PC-3 (cell line): ENCODE results near the gene COL4A1. TPM values are rescaled to one million over a fixed set of nuclear protein-coding genes. Genes with fewer than 3 reads are reported as not detected.

Experiments used
- ATAC-seq: fragments of 200-7000 bp; cut with Tn5 transposase; 2 replicates; pipeline ENCODE4 v1.9.1; 2020; ENCODE audit warnings: mild to moderate bottlenecking, moderate library complexity
- BruUV-seq: library from RNA; stranded (reverse); fragments of 400-500 nt; replicated peaks from 2 replicates; lab custom pipeline; 2021; lab: Mats Ljungman, UMichigan
- CTCF ChIA-PET: fragments of 300-600 bp; sonication (Branson Sonifier 250); formaldehyde crosslinking; loops from one replicate; lab custom pipeline; 2022; ENCODE audit warnings: antibody characterized with exemption; lab: Charles Lee
- POLR2A ChIA-PET: fragments of 300-600 bp; sonication (Branson Sonifier 250); formaldehyde crosslinking; loops from one replicate; lab custom pipeline; 2022; ENCODE audit warnings: antibody characterized with exemption; ENCODE audit not compliant: unreplicated experiment; lab: Charles Lee
- DNase-seq: peaks from one replicate; pipeline ENCODE4 v3.0.0-alpha.2; 2015
- H2AFZ ChIP-seq: fragments of 300-600 bp; sonication (generic); 2 replicates; pipeline ENCODE4 v1.6.0; 2016; ENCODE audit warnings: antibody characterized with exemption, low read length
- H3F3A ChIP-seq: fragments of 300-600 bp; sonication (generic); one replicate; pipeline ENCODE4 v1.6.0; 2017; ENCODE audit warnings: antibody characterized with exemption, low read length, control low read depth, mild to moderate bottlenecking; ENCODE audit not compliant: unreplicated experiment
- H3K27ac ChIP-seq: fragments of 300-600 bp; sonication (generic); 2 replicates; pipeline ENCODE4 v1.5.1; 2016; ENCODE audit warnings: mild to moderate bottlenecking, low read length
- H3K27me3 ChIP-seq: fragments of 300-600 bp; sonication (generic); 2 replicates; pipeline ENCODE4 v1.6.1; 2016; ENCODE audit warnings: low read length, mixed read lengths
- H3K36me3 ChIP-seq: fragments of 300-600 bp; sonication (generic); 2 replicates; pipeline ENCODE4 v1.6.1; 2016; ENCODE audit warnings: low read depth, mixed run types, low read length, mixed read lengths
- H3K4me1 ChIP-seq: fragments of 300-600 bp; sonication (generic); 2 replicates; pipeline ENCODE4 v1.5.1; 2016; ENCODE audit warnings: low read length; ENCODE audit not compliant: insufficient read depth
- H3K4me2 ChIP-seq: fragments of 300-600 bp; sonication (generic); 2 replicates; pipeline ENCODE4 v1.6.0; 2016; ENCODE audit warnings: low read length
- H3K4me3 ChIP-seq: fragments of 300-600 bp; sonication (generic); 2 replicates; pipeline ENCODE4 v1.5.1; 2016; ENCODE audit warnings: mild to moderate bottlenecking, low read length, mixed read lengths
- H3K79me2 ChIP-seq: fragments of 300-600 bp; sonication (generic); 2 replicates; pipeline ENCODE4 v1.6.1; 2017; ENCODE audit warnings: low read length, mixed read lengths
- H3K9ac ChIP-seq: fragments of 300-600 bp; sonication (generic); 2 replicates; pipeline ENCODE4 v1.6.0; 2016; ENCODE audit warnings: mild to moderate bottlenecking, low read length
- H3K9me2 ChIP-seq: fragments of 300-600 bp; sonication (generic); replicated peaks from 2 replicates; pipeline ENCODE4 v1.6.1; 2016; ENCODE audit warnings: mixed run types, low read length, mixed read lengths
- H3K9me3 ChIP-seq: fragments of 300-600 bp; sonication (generic); 2 replicates; pipeline ENCODE4 v1.6.1; 2016; ENCODE audit warnings: low read length, mixed read lengths
- H4K20me1 ChIP-seq: fragments of 300-600 bp; sonication (generic); 2 replicates; pipeline ENCODE4 v1.6.1; 2016; ENCODE audit warnings: low read length, mixed read lengths
- EZH2 ChIP-seq: fragments of 300-600 bp; sonication (generic); IDR thresholded peaks from one replicate; pipeline ENCODE4 v1.6.1; 2017; ENCODE audit warnings: antibody characterized with exemption, mild to moderate bottlenecking, low read length; ENCODE audit not compliant: unreplicated experiment
- EZH2phosphoT487 ChIP-seq: fragments of 300-600 bp; sonication (generic); IDR thresholded peaks from 2 replicates; pipeline ENCODE4 v1.6.1; 2018; ENCODE audit warnings: mild to moderate bottlenecking, antibody characterized with exemption, low read length, borderline replicate concordance
- intact Hi-C: fragments of 100-400 bp; cut with micrococcal nuclease; formaldehyde crosslinking; loops from 2 replicates; pipeline ENCODE4 v1.9.0; 2023
- total RNA-seq: library from RNA; depleted of rRNA; stranded (reverse); fragments of >200 nt; gene quantifications from 2 replicates; pipeline ENCODE4 v1.2.3, GENCODE V29; 2014
- TF ChIP-seq, protein P1 (sequence below): fragments of 300-600 bp; sonication (generic); conservative IDR thresholded peaks from 2 replicates; pipeline ENCODE4 v1.5.1; 2017; ENCODE audit warnings: antibody characterized with exemption, low read depth, mild to moderate bottlenecking, low read length

Gene COL4A1
- total RNA-seq, 1 experiment from 2014 or later, result 48.7 TPM

DNA sequence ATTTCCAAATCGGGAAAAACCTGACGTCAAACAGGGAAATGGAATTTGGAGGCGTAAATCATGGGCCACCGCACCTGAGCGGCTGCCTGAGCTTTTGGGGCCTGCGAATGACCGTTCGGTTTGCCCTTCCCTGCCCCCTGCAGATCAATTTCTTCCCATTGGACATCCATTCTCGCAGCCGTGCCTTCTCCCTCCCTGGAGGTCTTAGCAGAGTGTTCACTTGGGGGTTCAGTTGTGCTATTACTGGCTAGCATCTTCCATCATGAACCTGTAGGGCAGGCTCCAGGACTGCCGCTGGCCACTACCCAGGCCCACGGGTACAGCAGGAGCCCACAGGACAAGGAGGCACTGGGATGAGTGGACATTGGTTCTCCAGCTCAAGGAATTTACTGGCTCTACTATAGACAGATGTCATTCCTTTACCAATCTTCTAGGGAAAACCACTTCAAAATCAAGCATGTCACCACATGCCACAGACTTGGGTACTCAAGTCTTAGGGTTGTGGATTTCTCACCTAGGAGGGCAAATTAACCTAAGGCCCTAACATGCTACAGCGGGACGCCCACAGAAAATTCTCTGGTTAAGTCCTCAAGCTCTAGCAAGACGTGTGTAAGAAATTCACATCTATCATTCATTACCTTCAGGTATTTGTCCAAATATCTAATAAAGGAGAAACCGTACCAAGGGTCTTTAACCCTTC lies 75.5 kb downstream of the COL4A1 start:
- CTCF ChIA-PET, result no interaction called here
- no peak for ATAC-seq
- no peaks in the 10 kb centered on the region for H3F3A ChIP-seq
- intact Hi-C loops, result no loop called here
- H3K9ac ChIP-seq, result no peak overlapping the region
- no peaks in the 10 kb centered on the region for H3K9me3 ChIP-seq
- H3K4me3 ChIP-seq, result no peak overlapping the region
- no peak overlapping the region for H2AFZ ChIP-seq
- H3K79me2 ChIP-seq, result no peaks in the 10 kb centered on the region
- H3K4me2 ChIP-seq, result no peak overlapping the region
- H3K4me1 ChIP-seq, result peaks cover 12% of the 10 kb centered on the region
- no peak overlapping the region for H3K27ac ChIP-seq
- H4K20me1 ChIP-seq, result no peaks in the 10 kb centered on the region
- POLR2A ChIA-PET, result no interaction called here
- no peak for DNase-seq
- BruUV-seq, result no TSS peak
- no peaks in the 10 kb centered on the region for H3K27me3 ChIP-seq
- no peaks in the 10 kb centered on the region for H3K36me3 ChIP-seq
- TF ChIP-seq EZH2phosphoT487, result no peak
- TF ChIP-seq, protein P1, sequence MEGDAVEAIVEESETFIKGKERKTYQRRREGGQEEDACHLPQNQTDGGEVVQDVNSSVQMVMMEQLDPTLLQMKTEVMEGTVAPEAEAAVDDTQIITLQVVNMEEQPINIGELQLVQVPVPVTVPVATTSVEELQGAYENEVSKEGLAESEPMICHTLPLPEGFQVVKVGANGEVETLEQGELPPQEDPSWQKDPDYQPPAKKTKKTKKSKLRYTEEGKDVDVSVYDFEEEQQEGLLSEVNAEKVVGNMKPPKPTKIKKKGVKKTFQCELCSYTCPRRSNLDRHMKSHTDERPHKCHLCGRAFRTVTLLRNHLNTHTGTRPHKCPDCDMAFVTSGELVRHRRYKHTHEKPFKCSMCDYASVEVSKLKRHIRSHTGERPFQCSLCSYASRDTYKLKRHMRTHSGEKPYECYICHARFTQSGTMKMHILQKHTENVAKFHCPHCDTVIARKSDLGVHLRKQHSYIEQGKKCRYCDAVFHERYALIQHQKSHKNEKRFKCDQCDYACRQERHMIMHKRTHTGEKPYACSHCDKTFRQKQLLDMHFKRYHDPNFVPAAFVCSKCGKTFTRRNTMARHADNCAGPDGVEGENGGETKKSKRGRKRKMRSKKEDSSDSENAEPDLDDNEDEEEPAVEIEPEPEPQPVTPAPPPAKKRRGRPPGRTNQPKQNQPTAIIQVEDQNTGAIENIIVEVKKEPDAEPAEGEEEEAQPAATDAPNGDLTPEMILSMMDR, result no peak
- no peak for TF ChIP-seq EZH2
- no peaks in the 10 kb centered on the region for H3K9me2 ChIP-seq

DNA sequence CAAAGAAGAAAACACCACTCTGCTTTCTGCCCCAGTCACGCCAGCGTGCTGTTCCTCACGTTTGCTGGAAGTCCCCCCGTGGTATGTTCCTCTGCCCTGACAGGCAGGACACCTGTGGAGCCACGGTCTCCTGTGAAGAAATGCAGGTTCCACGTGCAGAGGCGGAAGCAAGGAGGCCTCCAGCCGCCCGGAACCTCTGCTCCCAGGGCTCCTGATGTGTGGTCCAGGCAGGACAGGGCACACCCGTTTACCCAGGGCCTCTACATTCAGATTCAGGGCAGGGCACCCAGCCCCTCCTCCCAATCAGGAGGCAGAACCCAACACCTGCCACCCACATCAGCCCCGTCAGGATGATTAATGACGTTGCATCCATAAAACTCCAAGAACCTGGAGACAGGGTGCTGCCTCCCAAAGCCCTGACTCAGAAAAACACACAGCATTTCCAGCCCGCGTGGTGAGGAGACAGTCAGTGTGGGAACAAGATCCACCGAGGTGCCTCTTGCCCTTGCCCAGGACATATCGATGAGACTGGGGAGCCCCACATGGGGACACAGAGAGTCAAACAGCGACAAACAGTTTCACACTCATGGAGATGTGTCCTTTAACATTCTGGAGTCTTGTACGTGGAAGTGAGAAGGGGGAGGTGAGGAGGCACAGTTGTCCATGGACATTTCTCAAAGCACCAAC lies 76.2 kb downstream of the COL4A1 start:
- Histone ChIP-seq H3K9me3 (no peaks in the 10 kb centered on the region), H3F3A (no peaks in the 10 kb centered on the region), H4K20me1 (no peaks in the 10 kb centered on the region), H3K9ac (no peak overlapping the region), H3K36me3 (no peaks in the 10 kb centered on the region), H3K27me3 (no peaks in the 10 kb centered on the region), H2AFZ (no peak overlapping the region), H3K4me1 (peaks cover 12% of the 10 kb centered on the region), H3K27ac (no peak overlapping the region), H3K79me2 (no peaks in the 10 kb centered on the region), H3K4me3 (no peak overlapping the region), H3K9me2 (no peaks in the 10 kb centered on the region), H3K4me2 (no peak overlapping the region)
- BruUV-seq, result no TSS peak
- intact Hi-C loops, result no loop called here
- ChIA-PET POLR2A (no interaction called here), CTCF (no interaction called here)
- no peak for TF ChIP-seq EZH2
- TF ChIP-seq, protein P1, result no peak
- ATAC-seq (peak; percentile 53), DNase-seq (peak; percentile 38)
